HG02623 (cell line): Measurements from ENCODE around the gene CCDC51.
"Not testable (repeated sequence)": the region's sequence is repeated elsewhere in the genome, so short reads cannot be mapped to it uniquely, and the experiment has no call there.

Source experiments
- ATAC-seq: cut with Tn5 transposase; IDR thresholded peaks from one replicate; pipeline ENCODE4 v1.9.1; 2021; ENCODE audit warnings: moderate library complexity; ENCODE audit not compliant: unreplicated experiment

The CCDC51 gene

GRCh38 chr3:48439820-48440589 is at the start of gene CCDC51, which contains the start of gene TMA7:
Gene CCDC51, minus strand, starts transcription at chr3:48440119. Its CDS starts 4,991 bp downstream, at chr3:48435128.
Gene TMA7, plus strand, starts transcription at chr3:48440257. Its CDS starts 40 bp downstream, at chr3:48440297.
- peak; percentile 94 for ATAC-seq

GRCh38 chr3:48486952-48487351 is 47.0 kb upstream of the CCDC51 start:
- no peak for ATAC-seq

- not testable (repeated sequence) for ATAC-seq
Measured at GRCh38 chr3:48482822-48483221, 42.9 kb upstream of the CCDC51 start.

- ATAC-seq, result not testable (repeated sequence)
Measured at GRCh38 chr3:48480891-48481290, 41.0 kb upstream of the CCDC51 start.

- ATAC-seq, result no peak
Measured at GRCh38 chr3:48478626-48479555, 39.0 kb upstream of the CCDC51 start.

GRCh38 chr3:48477959-48478520 is 38.1 kb upstream of the CCDC51 start:
- no peak for ATAC-seq

- no peak for ATAC-seq
Measured at GRCh38 chr3:48476426-48477053, 36.6 kb upstream of the CCDC51 start.

- no peak for ATAC-seq
Measured at GRCh38 chr3:48475188-48475587, 35.3 kb upstream of the CCDC51 start.

GRCh38 chr3:48474619-48475018 is 34.7 kb upstream of the CCDC51 start:
- ATAC-seq, result no peak

- ATAC-seq, result not testable (repeated sequence)
Measured at GRCh38 chr3:48474031-48474430, 34.1 kb upstream of the CCDC51 start.

GRCh38 chr3:48473617-48473952 is 33.7 kb upstream of the CCDC51 start:
- no peak for ATAC-seq

- peak; percentile 74 for ATAC-seq
Measured at GRCh38 chr3:48472923-48473616, 33.2 kb upstream of the CCDC51 start.

- ATAC-seq, result peak; percentile 8
Measured at GRCh38 chr3:48472673-48472922, 32.7 kb upstream of the CCDC51 start.

GRCh38 chr3:48470286-48470685 is 30.4 kb upstream of the CCDC51 start:
- no peak for ATAC-seq

GRCh38 chr3:48469046-48469915 is 29.4 kb upstream of the CCDC51 start:
- no peak for ATAC-seq

GRCh38 chr3:48468329-48468731 is 28.4 kb upstream of the CCDC51 start:
- no peak for ATAC-seq

- ATAC-seq, result no peak
Measured at GRCh38 chr3:48467473-48468267, 27.8 kb upstream of the CCDC51 start.

GRCh38 chr3:48467110-48467454 is 27.2 kb upstream of the CCDC51 start:
- no peak for ATAC-seq
